Measurements from ENCODE around the gene GRSF1.
"Not testable (repeated sequence)": the region's sequence is repeated elsewhere in the genome, so short reads cannot be mapped to it uniquely, and the experiment has no call there.

GRSF1 gene

DNA sequence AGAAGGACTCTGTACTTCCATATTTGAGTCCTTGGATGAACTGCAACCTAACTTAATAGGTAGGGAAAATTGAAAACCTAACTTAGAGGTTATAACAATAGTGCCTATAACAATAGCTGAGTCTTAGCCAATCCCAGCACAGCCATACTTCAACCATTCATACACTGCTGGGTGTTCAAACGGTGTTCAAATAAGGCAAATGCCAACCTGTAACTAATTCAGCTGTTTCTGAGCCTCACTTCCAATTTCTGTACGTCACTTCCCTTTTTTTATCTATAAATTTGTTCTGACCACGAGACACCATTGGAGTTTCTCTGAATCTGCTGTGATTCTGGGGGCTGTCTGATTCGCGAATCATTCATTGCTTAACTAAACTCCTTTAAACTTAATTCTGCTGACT lies 9.6 kb upstream of the GRSF1 start:
- Histone ChIP-seq H3K9ac (ENCODE audit: low read length) (no peak overlapping the region), H3K9me3 (ENCODE audit: control insufficient read depth, low read length) (no peaks in the 10 kb centered on the region), H3K4me3 (ENCODE audit: low read length) (no peak overlapping the region), H3K27me3 (replicated peaks; ENCODE audit: control insufficient read depth, insufficient read depth, low read length) (no peaks in the 10 kb centered on the region), H3K4me1 (ENCODE audit: control insufficient read depth, insufficient read depth, low read length) (no peaks in the 10 kb centered on the region), H3K36me3 (ENCODE audit: control insufficient read depth, insufficient read depth, low read length, severe bottlenecking) (no peaks in the 10 kb centered on the region)
- DNase-seq (ENCODE audit: low read depth) = no peak

DNA sequence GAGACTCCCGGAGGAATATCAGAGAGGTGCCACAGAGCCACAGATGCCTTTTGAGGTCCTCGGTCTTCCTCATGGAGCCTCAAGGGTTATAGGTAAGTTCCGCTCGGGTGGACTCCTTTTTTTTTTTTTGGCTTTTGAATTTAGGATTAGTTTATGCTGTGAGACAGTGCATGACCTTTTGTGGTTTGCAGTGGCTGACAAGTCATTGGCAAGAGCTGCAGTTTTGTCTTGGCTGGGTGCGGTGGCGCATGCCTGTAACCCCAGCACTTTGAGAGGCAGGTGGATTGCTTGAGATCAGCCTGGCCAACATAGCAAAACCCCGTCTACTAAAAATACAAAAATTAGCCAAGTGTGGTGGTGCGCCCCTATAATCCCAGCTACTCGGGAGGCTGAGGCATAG lies 4.5 kb upstream of the GRSF1 start:
- no peak overlapping the region for H3K9ac ChIP-seq (ENCODE audit: low read length)
- no peak for DNase-seq (ENCODE audit: low read depth)
- no peaks in the 10 kb centered on the region for H3K27me3 ChIP-seq (replicated peaks; ENCODE audit: control insufficient read depth, insufficient read depth, low read length)
- H3K9me3 ChIP-seq (ENCODE audit: control insufficient read depth, low read length) = no peaks in the 10 kb centered on the region
- no peaks in the 10 kb centered on the region for H3K4me1 ChIP-seq (ENCODE audit: control insufficient read depth, insufficient read depth, low read length)
- no peak overlapping the region for H3K4me3 ChIP-seq (ENCODE audit: low read length)
- no peaks in the 10 kb centered on the region for H3K36me3 ChIP-seq (ENCODE audit: control insufficient read depth, insufficient read depth, low read length, severe bottlenecking)

DNA sequence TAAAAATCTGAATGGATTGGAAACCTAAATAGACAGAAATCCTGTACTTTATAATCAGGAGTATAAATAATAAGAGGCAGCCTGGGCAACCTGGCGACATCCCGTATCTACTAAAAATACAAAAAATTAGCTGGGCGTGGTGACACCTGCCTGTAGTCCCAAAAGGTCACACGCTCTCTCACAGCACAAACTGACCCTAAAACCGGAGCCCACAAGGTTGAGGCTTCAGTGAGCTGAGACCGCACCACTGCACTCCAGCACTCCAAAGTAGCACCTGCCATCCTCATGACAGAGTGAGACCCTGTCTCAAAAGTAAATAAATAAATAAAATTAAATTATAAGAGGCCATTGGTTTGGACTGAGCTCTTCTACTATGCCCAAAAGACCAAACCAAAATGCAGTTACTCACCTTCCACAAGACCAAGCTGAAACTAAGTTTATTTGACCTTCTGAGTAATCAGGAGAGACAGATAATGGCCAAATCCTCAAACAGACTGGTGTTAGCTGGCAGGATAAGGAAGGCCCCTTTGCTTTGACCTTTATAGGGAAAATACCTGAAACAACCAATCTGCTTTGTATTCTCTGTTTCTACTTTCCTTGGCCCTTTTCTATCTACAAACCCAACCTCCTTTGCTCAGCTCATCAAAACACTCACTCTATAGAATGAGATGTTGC lies 3.2 kb upstream of the GRSF1 start:
- Histone ChIP-seq H3K4me1 (ENCODE audit: control insufficient read depth, insufficient read depth, low read length) (no peaks in the 10 kb centered on the region), H3K9me3 (ENCODE audit: control insufficient read depth, low read length) (no peaks in the 10 kb centered on the region), H3K27me3 (replicated peaks; ENCODE audit: control insufficient read depth, insufficient read depth, low read length) (no peaks in the 10 kb centered on the region), H3K9ac (ENCODE audit: low read length) (no peak overlapping the region), H3K36me3 (ENCODE audit: control insufficient read depth, insufficient read depth, low read length, severe bottlenecking) (no peaks in the 10 kb centered on the region), H3K4me3 (ENCODE audit: low read length) (no peak overlapping the region)
- no peak for DNase-seq (ENCODE audit: low read depth)

DNA sequence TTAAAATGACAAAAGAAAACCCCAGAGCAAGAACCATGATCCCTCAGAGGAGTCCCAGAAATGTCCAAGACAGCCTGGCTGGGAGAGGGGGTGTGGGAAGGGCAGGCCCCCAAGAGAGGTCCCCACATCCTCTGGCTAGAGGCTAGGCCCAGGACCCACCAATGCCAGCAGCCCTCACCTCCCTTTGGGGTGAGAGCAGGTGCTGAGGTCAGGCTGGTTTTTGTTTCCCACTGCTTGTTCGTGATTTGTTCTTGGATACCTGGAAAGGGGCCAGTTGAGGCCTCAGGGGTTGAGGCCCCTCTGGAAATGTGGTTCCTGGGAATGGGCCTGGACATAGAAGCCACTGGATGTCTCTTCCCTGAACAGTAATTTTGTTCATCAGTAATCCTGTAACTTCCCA lies 2.3 kb upstream of the GRSF1 start:
- no peak for DNase-seq (ENCODE audit: low read depth)
- H3K9ac ChIP-seq (ENCODE audit: low read length) = no peak overlapping the region
- no peak overlapping the region for H3K4me3 ChIP-seq (ENCODE audit: low read length)
- peaks cover 2% of the 10 kb centered on the region for H3K4me1 ChIP-seq (ENCODE audit: control insufficient read depth, insufficient read depth, low read length)
- H3K27me3 ChIP-seq (replicated peaks; ENCODE audit: control insufficient read depth, insufficient read depth, low read length) = no peaks in the 10 kb centered on the region
- no peaks in the 10 kb centered on the region for H3K36me3 ChIP-seq (ENCODE audit: control insufficient read depth, insufficient read depth, low read length, severe bottlenecking)
- no peaks in the 10 kb centered on the region for H3K9me3 ChIP-seq (ENCODE audit: control insufficient read depth, low read length)

DNA sequence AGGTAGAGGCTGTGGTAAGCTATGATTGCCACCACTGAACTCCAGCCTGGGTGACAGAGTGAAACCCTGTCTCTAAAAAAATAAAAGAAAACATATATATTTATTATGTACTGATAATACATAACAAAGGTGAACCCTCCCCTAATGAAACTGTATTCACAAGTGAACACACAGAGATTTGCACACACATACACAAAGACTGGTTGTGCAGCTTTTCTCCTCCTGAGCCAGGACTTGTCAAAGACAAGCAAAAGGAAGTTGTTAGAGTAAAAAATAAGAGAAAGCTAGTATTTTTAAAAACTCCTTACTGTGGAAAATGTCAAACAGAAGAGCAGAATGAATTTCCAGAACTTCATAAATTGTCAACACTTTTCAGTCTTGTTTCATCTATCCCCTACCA lies 1.5 kb upstream of the GRSF1 start:
- H3K9me3 ChIP-seq (ENCODE audit: control insufficient read depth, low read length) = no peaks in the 10 kb centered on the region
- no peak overlapping the region for H3K4me3 ChIP-seq (ENCODE audit: low read length)
- H3K4me1 ChIP-seq (ENCODE audit: control insufficient read depth, insufficient read depth, low read length) = peaks cover 9% of the 10 kb centered on the region
- H3K36me3 ChIP-seq (ENCODE audit: control insufficient read depth, insufficient read depth, low read length, severe bottlenecking) = no peaks in the 10 kb centered on the region
- no peak overlapping the region for H3K9ac ChIP-seq (ENCODE audit: low read length)
- no peak for DNase-seq (ENCODE audit: low read depth)
- no peaks in the 10 kb centered on the region for H3K27me3 ChIP-seq (replicated peaks; ENCODE audit: control insufficient read depth, insufficient read depth, low read length)

DNA sequence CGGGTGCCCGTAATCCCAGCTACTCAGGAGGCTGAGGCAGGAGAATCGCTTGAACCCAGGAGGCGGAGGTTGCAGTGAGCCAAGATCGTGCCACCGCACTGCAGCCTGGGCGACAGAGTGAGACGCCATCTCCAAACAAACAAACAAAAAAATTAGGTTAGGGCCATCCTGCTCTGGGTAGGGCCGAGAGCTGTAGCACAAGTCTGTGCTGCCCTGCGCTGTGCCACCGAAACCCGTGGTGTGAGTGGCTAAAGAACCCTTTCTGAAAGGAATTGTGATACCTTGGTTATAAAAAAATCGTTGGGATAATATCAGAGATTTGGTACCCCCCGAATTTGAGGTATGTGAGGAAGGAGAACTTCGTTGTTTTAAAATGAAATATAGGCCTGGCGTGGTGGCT lies 941 bp upstream of the GRSF1 start:
- not testable (repeated sequence) for H3K4me3 ChIP-seq (ENCODE audit: low read length); H3K9ac ChIP-seq (ENCODE audit: low read length); H3K9me3 ChIP-seq (ENCODE audit: control insufficient read depth, low read length); DNase-seq (ENCODE audit: low read depth); H3K27me3 ChIP-seq (replicated peaks; ENCODE audit: control insufficient read depth, insufficient read depth, low read length); H3K36me3 ChIP-seq (ENCODE audit: control insufficient read depth, insufficient read depth, low read length, severe bottlenecking)
- H3K4me1 ChIP-seq (ENCODE audit: control insufficient read depth, insufficient read depth, low read length) = peaks cover 14% of the 10 kb centered on the region

DNA sequence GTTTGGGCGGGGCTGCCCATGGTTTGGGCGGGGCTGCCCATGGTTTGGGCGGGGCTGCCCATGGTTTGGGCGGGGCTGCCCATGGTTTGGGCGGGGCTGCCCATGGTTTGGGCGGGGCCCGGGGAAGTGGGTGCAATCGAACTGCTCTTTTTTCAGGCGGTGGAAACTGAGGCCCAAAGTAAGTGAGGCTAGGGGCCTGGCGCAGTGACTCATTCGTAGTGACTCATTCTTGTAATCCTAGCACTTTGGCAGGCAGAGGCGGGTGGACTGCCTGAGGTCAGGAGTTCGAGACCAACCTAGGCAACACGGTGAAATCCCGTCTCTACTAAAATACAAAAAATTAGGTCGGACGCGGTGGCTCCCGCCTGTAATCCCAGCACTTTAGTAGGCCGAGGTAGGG lies 447 bp upstream of the GRSF1 start:
- H3K4me3 ChIP-seq (ENCODE audit: low read length); H3K9ac ChIP-seq (ENCODE audit: low read length); H3K27me3 ChIP-seq (replicated peaks; ENCODE audit: control insufficient read depth, insufficient read depth, low read length); H3K36me3 ChIP-seq (ENCODE audit: control insufficient read depth, insufficient read depth, low read length, severe bottlenecking); H3K9me3 ChIP-seq (ENCODE audit: control insufficient read depth, low read length): not testable (repeated sequence)
- H3K4me1 ChIP-seq (ENCODE audit: control insufficient read depth, insufficient read depth, low read length) = peaks cover 14% of the 10 kb centered on the region
- peak; percentile 52 for DNase-seq (ENCODE audit: low read depth)

DNA sequence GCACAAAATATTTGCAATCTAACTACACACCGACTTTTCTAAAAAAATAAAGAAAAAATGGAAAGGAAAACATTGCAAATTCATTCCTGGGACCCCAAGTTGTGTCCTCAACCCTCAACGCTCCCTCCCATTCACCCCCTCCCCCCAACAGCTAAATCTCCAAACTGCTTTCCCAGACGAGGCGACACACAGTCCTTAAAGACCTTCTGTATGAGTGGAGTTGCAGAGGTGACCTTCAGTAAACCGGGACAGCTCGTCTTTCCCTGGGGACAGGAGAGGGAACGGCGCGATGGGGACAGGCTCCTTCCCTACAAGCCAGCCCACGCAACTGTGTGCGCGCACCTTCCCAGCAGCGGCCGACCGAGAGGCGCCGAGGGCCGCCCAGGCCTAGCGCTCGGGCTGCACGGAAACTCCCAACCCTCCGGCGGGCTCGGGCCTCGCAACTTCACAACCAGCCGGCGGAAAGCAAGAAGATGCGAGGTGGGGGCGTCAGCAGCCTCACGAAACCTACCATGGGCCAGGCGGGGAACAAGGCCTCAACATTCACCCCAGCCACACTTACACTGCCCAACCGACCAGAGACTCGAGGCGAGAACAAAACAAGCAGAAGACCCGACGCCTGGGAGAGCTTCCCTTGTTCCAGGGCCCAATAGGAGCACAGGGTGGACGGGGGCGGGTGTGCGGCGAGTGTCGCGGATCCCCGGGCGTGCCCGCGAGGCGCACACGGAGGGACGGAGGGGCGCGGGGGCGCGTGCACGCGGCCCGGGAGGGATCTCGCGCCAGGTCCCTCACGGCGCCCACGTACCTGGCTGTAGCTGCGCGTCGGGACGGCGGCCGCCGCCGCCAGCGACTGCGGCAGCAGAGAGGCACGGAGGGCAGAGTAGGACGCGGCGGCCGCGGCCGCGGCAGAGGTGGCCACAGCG lies 763 bp downstream of the GRSF1 start:
- Histone ChIP-seq H3K4me3 (ENCODE audit: low read length) (peak overlapping the region; percentile 93), H3K9me3 (ENCODE audit: control insufficient read depth, low read length) (no peaks in the 10 kb centered on the region), H3K9ac (ENCODE audit: low read length) (peak overlapping the region; percentile 94), H3K4me1 (ENCODE audit: control insufficient read depth, insufficient read depth, low read length) (peaks cover 14% of the 10 kb centered on the region), H3K27me3 (replicated peaks; ENCODE audit: control insufficient read depth, insufficient read depth, low read length) (no peaks in the 10 kb centered on the region), H3K36me3 (ENCODE audit: control insufficient read depth, insufficient read depth, low read length, severe bottlenecking) (peaks cover 15% of the 10 kb centered on the region)
- peak; percentile 83 for DNase-seq (ENCODE audit: low read depth)

DNA sequence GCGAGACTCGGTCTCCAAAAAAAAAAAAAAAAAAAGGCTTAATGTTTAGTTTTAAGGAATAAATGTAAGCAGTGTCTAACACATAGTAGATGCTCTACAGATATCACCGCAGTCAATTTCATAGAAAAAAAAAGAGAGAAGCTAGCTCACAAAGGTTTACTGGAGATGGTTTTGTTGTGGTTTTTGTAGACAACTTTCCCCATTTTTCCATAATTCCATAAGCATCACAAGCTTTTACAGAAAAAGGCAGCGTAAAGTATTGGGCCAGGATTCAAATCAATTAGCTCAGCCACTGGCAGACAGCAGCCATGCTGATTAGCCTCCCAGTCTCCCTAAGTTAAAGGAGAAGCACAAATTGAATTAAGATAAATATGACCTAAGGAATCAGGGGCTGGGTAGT lies 1.5 kb downstream of the GRSF1 start:
- Histone ChIP-seq H3K36me3 (ENCODE audit: control insufficient read depth, insufficient read depth, low read length, severe bottlenecking) (peaks cover 21% of the 10 kb centered on the region), H3K4me3 (ENCODE audit: low read length) (peak overlapping the region; percentile 93), H3K9me3 (ENCODE audit: control insufficient read depth, low read length) (no peaks in the 10 kb centered on the region), H3K27me3 (replicated peaks; ENCODE audit: control insufficient read depth, insufficient read depth, low read length) (no peaks in the 10 kb centered on the region), H3K9ac (ENCODE audit: low read length) (peak overlapping the region; percentile 94), H3K4me1 (ENCODE audit: control insufficient read depth, insufficient read depth, low read length) (peaks cover 14% of the 10 kb centered on the region)
- peak; percentile 49 for DNase-seq (ENCODE audit: low read depth)

DNA sequence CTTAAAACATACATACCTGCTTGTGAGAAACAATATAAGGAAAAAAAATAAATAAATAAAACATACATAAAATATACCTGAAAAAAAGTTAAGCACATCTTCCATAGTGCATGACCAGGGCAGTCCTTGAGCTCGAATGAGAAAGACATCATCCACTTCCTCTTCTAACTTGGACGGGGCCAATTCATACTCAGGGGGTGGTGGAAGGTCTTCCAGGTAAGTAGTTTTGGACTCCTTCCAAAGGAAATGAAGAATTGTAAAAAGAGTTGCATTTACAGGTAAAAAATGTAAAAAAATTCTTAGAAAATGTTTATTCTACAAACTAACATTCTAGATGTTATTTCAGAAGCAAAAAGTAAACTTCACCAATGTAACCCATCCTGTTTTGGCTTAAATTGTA lies 3.6 kb downstream of the GRSF1 start:
- DNase-seq (ENCODE audit: low read depth) = no peak
- Histone ChIP-seq H3K4me3 (ENCODE audit: low read length) (no peak overlapping the region), H3K36me3 (ENCODE audit: control insufficient read depth, insufficient read depth, low read length, severe bottlenecking) (peaks cover 42% of the 10 kb centered on the region), H3K27me3 (replicated peaks; ENCODE audit: control insufficient read depth, insufficient read depth, low read length) (no peaks in the 10 kb centered on the region), H3K9ac (ENCODE audit: low read length) (no peak overlapping the region), H3K4me1 (ENCODE audit: control insufficient read depth, insufficient read depth, low read length) (peaks cover 14% of the 10 kb centered on the region), H3K9me3 (ENCODE audit: control insufficient read depth, low read length) (no peaks in the 10 kb centered on the region)

DNA sequence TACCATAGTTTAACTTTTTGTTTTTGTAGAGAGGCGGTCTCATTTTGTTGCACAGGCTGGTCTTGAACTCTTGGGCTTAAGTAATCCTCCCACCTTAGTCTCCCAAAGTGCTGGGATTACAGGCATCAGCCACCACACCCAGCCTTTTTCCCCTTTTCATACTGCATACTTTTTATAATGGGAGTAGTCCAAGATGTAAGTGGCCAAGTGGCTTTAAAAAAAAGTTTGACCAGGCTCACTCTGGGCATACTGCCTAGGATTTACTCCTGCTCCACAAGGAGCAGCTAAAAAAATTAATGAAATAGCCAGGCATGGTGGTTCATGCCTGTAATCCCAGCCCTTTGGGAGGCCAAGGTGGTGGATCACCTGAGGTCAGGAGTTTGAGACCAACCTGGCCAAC lies 6.0 kb downstream of the GRSF1 start:
- no peaks in the 10 kb centered on the region for H3K9me3 ChIP-seq (ENCODE audit: control insufficient read depth, low read length)
- no peaks in the 10 kb centered on the region for H3K27me3 ChIP-seq (replicated peaks; ENCODE audit: control insufficient read depth, insufficient read depth, low read length)
- no peak overlapping the region for H3K4me3 ChIP-seq (ENCODE audit: low read length)
- peaks cover 14% of the 10 kb centered on the region for H3K4me1 ChIP-seq (ENCODE audit: control insufficient read depth, insufficient read depth, low read length)
- DNase-seq (ENCODE audit: low read depth) = no peak
- no peak overlapping the region for H3K9ac ChIP-seq (ENCODE audit: low read length)
- peaks cover 64% of the 10 kb centered on the region for H3K36me3 ChIP-seq (ENCODE audit: control insufficient read depth, insufficient read depth, low read length, severe bottlenecking)
